T-helper 1 cell treated with Interleukin-12 subunit alpha and Interleukin-12 subunit beta and Interleukin-4 antibody, amounts not matched to agents 30 μg/mL and 1 μg/mL, for 36 hours (primary cell): ENCODE measurements around the gene KIAA0513.

ENCODE experiments used
- H3K27ac Mint-ChIP-seq: one replicate; pipeline ENCODE4 v1.8.0; 2021; ENCODE audit warnings: mild to moderate bottlenecking, mixed read lengths
- H3K27me3 Mint-ChIP-seq: one replicate; pipeline ENCODE4 v1.8.0; 2021; ENCODE audit warnings: low read depth, mixed read lengths
- H3K36me3 Mint-ChIP-seq: one replicate; pipeline ENCODE4 v1.8.0; 2021; ENCODE audit warnings: low read depth, mixed read lengths
- H3K4me1 Mint-ChIP-seq: one replicate; pipeline ENCODE4 v1.8.0; 2021; ENCODE audit warnings: low read depth, mixed read lengths
- H3K4me3 Mint-ChIP-seq: one replicate; pipeline ENCODE4 v1.8.0; 2021; ENCODE audit warnings: mild to moderate bottlenecking, moderate library complexity, mixed read lengths
- H3K9me3 Mint-ChIP-seq: one replicate; pipeline ENCODE4 v1.8.0; 2021; ENCODE audit warnings: mixed read lengths

KIAA0513 gene

DNA sequence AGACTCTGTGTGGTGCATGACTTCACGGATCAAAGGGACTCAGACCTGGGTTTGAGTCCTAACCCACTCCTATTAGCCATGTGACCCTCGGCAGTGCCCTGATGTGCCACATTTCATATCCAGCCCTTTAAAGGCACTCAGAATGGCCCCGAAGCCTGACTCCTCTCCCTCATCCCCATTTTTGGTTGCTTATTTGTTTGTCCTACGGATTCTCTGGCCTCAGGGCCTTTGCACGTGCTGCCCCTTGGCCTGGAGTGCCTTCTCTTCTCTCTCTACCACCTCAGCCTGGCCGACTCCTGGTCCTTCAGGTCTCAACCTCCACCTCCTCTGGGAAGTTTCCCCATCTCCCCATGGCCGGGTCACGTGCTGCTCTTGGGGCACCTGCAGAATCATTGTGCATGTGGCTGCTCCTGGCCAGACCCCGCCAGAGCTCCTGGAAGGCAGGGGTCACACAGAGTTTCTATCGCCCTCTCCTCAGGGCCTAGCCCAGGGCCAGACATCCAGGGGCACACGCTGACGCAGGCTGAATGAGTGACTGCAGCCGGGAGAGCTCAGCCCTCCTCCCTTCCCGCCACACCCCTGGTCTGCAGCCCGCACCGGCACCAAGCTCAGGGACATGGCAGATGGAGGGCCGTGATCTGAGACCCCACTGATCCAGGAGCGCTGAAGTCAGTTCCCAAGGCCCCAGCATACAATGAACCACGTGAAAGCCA is 106.6 kb downstream of the KIAA0513 start:
- Mint-ChIP-seq H3K9me3 (no peaks in the 10 kb centered on the region), H3K4me1 (peaks cover 2% of the 10 kb centered on the region), H3K27ac (no peak overlapping the region), H3K4me3 (no peak overlapping the region), H3K27me3 (peaks cover 28% of the 10 kb centered on the region), H3K36me3 (no peaks in the 10 kb centered on the region)

DNA sequence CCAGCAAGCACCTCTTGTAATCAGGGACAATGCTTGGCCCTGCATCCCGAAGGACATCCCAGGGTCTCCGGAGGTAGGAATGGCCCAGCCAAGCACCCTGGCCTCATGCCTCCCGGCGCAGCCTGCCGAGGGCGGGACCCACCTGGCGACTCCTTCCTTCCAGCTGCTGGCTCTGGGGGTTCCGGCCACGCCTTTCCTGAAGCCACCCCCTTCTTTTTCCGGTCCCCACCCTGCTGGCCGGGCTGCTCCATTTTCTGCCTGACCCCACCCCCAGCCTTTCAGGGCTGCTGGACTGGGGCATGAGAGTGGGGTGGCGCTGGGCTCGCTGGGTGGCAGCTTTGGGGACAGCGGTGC is 107.2 kb downstream of the KIAA0513 start:
- H3K4me3 Mint-ChIP-seq, result no peak overlapping the region
- H3K27me3 Mint-ChIP-seq, result peaks cover 33% of the 10 kb centered on the region
- H3K36me3 Mint-ChIP-seq, result no peaks in the 10 kb centered on the region
- peaks cover 2% of the 10 kb centered on the region for H3K4me1 Mint-ChIP-seq
- no peak overlapping the region for H3K27ac Mint-ChIP-seq
- H3K9me3 Mint-ChIP-seq, result no peaks in the 10 kb centered on the region

DNA sequence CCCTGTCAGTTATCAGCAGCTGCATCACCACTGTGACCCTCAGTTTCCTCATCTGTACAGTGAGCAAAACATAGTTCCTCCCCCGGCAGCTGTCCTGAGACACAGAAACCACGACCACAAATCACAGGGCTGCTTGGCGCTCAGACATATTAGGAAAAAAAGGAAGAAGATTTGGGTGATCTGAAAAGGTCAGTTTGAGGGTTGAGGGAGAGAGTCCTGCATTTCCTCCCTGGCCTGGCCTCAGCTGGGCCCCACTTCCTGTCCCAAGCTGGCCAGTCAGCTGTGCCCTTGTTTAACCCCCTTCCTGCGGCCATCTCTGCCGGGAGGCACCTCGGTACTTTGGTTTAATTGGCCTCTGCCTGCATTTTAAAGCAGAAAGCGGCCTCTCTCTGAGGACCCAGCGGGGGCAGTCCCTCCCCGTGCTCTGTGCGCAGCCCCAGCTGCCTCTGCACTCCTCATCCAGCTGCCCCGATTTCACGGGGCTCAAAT is 108.7 kb downstream of the KIAA0513 start:
- Mint-ChIP-seq H3K4me3 (no peak overlapping the region), H3K36me3 (no peaks in the 10 kb centered on the region), H3K27ac (no peak overlapping the region), H3K9me3 (no peaks in the 10 kb centered on the region), H3K27me3 (peaks cover 34% of the 10 kb centered on the region), H3K4me1 (peaks cover 2% of the 10 kb centered on the region)

DNA sequence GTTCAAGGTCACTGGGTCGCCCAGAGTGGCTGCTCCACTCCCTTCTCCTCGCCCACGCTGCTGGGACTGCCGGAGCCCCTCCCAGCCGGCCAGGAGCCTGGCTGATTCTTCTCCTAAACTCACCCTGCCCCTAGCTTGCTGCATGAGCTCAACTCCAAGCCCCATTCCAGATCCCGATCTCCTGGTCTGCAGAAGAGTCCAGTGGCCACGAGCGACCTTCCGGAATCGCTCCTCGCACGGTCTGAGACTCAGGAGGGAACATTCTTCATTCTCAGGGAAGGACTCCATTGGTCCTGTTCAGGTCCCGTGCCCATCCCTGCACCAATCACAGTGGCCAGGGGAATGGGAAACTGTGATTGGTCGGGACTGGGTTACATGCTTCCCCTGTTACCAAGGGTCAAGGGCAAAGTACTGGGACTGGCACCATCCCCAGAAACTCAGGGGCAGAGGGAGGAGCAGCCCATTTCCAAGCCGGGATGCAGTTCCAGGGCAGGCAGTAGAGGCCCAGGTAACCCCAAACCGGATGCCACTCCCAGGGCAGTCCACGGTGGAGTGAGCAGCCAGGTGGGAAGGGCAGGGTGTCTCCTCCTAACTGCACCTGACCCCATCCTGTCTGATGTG is 109.2 kb downstream of the KIAA0513 start:
- Mint-ChIP-seq H3K4me3 (no peak overlapping the region), H3K4me1 (peaks cover 2% of the 10 kb centered on the region), H3K9me3 (no peaks in the 10 kb centered on the region), H3K36me3 (no peaks in the 10 kb centered on the region), H3K27ac (no peak overlapping the region), H3K27me3 (peaks cover 34% of the 10 kb centered on the region)

DNA sequence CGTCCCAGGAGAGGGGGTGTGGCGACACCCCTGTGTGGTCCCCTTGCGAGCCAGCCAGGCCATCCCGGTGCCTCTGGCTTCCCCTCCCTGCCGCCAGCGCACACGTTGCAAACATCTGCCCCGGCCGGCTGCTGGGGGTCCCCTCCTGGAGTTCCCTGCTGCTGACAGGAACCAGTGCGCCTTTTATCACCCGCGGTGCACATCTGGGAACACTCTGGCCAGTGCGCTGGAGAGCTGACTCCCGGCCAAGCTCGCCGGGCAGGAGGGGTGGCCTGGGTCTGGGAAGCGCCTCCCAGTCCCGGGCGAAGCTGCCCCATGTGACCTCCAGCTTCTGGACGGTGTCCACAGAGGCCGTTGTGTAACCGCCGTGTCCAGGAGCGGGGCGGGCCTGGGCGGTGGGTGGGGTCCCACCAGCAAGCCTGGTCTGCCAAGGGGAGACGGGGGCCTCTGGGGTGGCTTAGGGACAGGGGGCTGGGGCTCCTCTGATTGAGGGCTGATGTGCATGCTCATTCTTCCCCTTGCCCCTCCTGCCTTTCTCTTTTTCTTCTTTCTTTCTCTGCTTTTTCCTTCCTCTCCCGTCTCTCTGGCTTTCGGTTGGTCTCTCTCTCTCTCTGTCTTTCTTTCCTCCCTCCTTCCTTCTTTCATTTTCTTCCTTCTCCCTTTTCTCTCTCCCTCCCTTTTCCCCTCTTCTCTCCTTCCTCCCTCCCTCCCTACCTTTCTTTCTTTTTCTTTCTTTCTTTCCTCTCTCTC is 109.9 kb downstream of the KIAA0513 start:
- Mint-ChIP-seq H3K4me3 (no peak overlapping the region), H3K27ac (no peak overlapping the region), H3K4me1 (peaks cover 2% of the 10 kb centered on the region)

DNA sequence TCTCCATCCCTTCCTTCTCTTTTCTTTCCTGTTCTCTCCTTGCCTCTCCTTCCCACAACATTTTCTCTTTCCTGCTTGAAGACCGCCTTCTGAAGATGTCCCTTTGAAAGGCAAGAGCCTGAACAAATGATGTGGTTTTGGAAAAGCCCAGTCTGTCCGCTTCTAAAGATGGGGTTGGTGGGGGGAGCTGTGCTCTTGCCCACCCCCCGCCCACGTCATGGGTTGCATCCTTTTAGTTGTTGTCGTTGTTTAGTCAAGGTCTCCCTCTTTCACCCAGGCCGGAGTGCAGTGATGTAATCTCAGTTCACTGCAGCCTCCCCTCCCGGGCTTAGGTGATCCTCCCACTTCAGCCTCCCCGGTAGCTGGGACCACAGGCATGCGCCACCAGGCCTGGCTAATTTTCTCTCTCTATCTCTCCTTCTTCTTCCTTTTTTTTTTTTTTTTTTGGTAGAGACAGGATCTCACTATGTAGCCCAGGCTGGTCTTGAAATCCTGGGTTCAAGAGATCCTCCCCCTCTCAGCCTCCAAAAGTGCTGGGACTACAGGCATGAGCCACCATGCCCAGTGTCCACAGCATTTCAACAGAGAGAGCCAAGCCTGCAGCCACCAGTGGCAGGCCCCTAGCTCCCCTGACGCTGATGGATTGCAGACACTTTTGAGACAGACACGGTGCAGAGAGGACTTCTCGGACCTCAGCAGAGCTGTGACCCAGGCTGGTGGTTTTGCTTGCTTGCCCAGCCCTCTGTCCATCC is 110.7 kb downstream of the KIAA0513 start:
- no peak overlapping the region for H3K4me3 Mint-ChIP-seq
- H3K27ac Mint-ChIP-seq, result no peak overlapping the region
- H3K4me1 Mint-ChIP-seq, result peaks cover 2% of the 10 kb centered on the region
- peaks cover 34% of the 10 kb centered on the region for H3K27me3 Mint-ChIP-seq
- no peaks in the 10 kb centered on the region for H3K9me3 Mint-ChIP-seq
- no peaks in the 10 kb centered on the region for H3K36me3 Mint-ChIP-seq

More for the DNA sequence above, 109.9 kb downstream of the KIAA0513 start:
- Mint-ChIP-seq H3K9me3 (no peaks in the 10 kb centered on the region), H3K27me3 (peaks cover 34% of the 10 kb centered on the region), H3K36me3 (no peaks in the 10 kb centered on the region)

DNA sequence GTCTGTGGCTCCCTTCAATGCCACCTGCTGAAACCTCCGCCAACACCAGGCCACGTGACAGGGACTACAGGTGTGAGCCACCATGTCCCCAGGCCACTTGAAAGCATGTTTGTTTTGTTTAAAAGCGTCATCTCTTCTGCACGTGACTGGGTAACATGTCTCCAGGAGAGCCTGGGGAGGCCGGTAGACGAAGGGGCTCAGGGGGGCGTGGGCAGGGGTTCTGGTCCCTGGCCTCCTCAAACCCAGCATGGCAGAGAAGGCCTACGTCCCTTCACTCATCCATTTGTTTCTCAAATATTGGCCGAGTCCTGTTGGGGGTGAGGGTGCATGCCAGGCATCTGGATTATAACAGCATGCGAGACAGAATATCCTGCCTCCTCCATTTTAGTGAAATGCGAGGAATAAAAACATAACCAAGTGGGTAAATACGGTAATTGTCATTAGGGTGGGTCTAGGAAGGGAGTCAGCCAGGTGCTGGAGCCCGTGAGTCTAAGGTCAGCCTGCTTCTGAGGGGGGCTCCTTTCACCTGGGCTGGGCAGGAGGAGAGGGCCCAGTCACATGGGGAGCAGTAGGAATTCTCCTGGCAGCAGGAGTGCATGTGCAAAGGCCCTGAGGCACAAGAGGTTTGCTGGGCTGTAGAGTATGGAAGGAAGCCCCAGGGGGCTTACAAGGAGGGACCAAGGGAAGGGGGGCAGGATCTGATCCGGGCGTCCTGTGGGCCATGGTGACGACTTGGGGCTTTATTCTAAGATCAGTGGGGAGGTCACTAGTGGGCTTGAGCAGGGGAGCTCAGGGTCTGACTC is 111.4 kb downstream of the KIAA0513 start:
- no peaks in the 10 kb centered on the region for H3K9me3 Mint-ChIP-seq
- H3K27me3 Mint-ChIP-seq, result peaks cover 34% of the 10 kb centered on the region
- no peak overlapping the region for H3K4me3 Mint-ChIP-seq
- H3K36me3 Mint-ChIP-seq, result no peaks in the 10 kb centered on the region
- H3K4me1 Mint-ChIP-seq, result peaks cover 2% of the 10 kb centered on the region
- no peak overlapping the region for H3K27ac Mint-ChIP-seq

DNA sequence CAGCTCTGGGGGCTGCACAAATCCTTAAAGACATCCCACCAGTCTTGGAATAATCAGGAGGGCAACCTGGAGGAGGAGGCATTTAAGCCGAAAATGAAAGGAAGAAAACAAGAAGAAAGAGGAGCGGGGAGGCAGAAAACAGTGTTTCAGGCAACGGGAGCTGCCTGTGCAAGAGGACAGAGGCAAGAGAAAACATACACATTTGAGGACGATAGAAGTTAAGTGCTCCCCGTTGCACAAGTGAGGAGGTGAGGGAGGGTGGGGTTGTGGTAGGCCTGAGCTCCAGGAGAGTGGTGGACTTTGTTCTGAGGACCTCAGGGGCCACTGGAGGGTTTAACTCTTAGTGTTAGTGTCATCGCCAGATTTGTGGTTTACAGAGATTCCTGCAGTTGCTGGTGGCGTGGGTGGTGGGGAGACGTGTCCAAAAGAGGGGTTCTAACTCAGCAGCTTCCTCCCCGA is 112.3 kb downstream of the KIAA0513 start:
- Mint-ChIP-seq H3K4me3 (no peak overlapping the region), H3K27ac (no peak overlapping the region), H3K4me1 (peaks cover 2% of the 10 kb centered on the region), H3K9me3 (no peaks in the 10 kb centered on the region), H3K27me3 (peaks cover 34% of the 10 kb centered on the region), H3K36me3 (no peaks in the 10 kb centered on the region)

DNA sequence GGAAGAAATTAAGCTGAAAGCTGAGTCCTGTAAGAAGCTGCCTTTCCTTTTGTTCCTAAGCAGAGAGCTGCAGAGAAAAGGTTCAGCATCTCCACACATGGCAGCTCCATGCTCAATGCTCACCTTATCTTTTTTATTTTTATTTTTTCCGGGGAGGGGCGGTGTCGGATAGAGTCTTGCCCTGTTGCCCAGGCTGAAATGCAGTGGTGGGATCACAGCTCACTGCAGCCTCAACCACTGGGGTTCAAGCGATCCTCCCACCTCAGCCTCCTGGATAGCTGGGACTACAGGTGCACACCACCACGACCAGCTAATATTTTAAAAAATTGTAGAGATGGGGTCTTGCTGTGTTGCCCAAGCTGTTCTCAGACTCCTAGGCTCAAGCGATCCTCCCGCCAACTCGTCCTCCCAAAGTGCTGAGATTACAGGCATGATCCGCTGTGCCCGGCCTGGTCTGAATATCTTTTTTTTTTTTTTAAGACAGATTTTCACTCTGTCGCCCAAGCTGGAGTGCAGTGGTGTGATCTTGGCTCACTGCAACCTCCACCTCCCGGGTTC is 112.9 kb downstream of the KIAA0513 start:
- no peak overlapping the region for H3K4me3 Mint-ChIP-seq
- H3K27me3 Mint-ChIP-seq, result peaks cover 34% of the 10 kb centered on the region
- H3K9me3 Mint-ChIP-seq, result no peaks in the 10 kb centered on the region
- peaks cover 2% of the 10 kb centered on the region for H3K4me1 Mint-ChIP-seq
- no peak overlapping the region for H3K27ac Mint-ChIP-seq
- no peaks in the 10 kb centered on the region for H3K36me3 Mint-ChIP-seq

DNA sequence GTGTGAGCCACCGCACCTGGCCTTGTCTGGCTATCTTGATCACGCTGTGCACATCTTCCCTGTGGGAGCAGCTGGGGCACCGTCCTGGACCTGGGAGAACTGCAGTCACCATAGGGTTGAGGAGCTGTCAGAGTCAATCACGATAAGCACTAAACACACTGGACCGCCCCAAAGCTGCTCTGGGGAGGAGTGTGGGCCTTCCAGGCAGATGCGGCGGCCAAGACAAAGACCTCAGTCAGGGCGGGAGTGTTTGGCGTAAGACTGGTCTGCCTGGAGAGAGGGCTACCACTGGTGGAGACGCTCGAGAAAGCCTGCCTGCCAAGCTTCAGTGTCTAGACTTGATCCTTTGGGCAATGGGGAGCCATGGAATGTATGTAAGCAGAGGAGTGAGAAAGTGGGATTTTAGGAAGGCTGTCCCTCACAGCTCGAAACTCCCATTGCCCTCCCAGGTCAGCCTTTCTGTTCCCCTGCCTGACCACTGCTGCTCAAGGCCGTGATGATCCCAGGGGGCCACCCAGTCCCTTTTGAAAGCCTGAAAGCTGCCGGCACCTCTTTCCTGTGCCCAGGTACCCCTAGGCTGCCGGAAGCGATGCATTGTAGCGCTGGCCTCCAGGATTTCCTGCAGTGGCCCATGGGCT is 114.0 kb downstream of the KIAA0513 start:
- H3K9me3 Mint-ChIP-seq, result no peaks in the 10 kb centered on the region
- H3K4me3 Mint-ChIP-seq, result no peak overlapping the region
- H3K4me1 Mint-ChIP-seq, result peaks cover 2% of the 10 kb centered on the region
- H3K27ac Mint-ChIP-seq, result no peak overlapping the region
- H3K36me3 Mint-ChIP-seq, result no peaks in the 10 kb centered on the region
- peaks cover 26% of the 10 kb centered on the region for H3K27me3 Mint-ChIP-seq

DNA sequence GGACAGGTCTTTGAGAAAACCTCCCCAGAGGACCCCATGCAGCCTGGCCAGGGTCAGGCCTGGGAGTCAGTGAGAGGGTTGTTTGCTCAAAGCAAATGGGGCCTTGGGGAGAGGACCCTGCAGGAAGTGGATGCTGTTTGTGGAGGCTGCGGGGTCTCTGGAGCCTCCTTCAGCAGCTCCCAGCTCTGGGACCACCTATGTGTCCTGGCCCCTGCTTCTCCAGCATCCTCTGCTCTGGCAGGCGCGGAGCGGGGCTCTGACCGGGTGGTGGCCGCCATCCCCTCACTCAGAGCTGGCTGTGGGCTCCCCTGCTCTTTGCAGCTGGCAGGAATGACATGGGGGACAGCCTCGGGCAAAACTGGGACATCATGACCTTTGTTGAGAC is 114.5 kb downstream of the KIAA0513 start:
- no peak overlapping the region for H3K27ac Mint-ChIP-seq
- no peaks in the 10 kb centered on the region for H3K9me3 Mint-ChIP-seq
- no peak overlapping the region for H3K4me3 Mint-ChIP-seq
- peaks cover 22% of the 10 kb centered on the region for H3K27me3 Mint-ChIP-seq
- no peaks in the 10 kb centered on the region for H3K36me3 Mint-ChIP-seq
- H3K4me1 Mint-ChIP-seq, result peaks cover 2% of the 10 kb centered on the region

DNA sequence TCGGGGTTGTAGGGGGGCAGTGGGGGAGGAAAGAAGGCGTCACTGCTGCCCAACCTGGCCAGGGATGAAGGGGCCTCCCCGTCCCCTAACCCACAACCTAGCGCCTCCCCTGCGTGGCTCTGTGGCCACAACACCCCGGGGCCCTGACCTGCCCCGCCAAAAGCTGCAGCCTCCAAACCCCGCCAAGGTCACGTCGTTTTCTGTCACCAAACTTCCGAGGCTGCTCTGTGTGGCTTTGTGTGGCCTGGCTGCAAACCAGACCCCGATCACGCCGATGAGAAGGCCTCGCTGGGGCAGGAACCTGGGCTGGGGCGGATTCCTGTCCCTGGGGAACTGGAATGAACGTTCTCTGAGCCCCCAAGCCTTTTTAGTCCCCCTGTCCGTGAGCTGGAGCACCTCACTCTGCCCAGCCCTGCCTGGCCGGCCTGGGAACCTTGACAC is 115.2 kb downstream of the KIAA0513 start:
- Mint-ChIP-seq H3K4me3 (no peak overlapping the region), H3K4me1 (no peaks in the 10 kb centered on the region), H3K36me3 (no peaks in the 10 kb centered on the region), H3K27me3 (peaks cover 19% of the 10 kb centered on the region), H3K27ac (no peak overlapping the region), H3K9me3 (no peaks in the 10 kb centered on the region)
